ACHN (cell line): ENCODE results near the gene KCNJ4.

Experiments
- DNase-seq: peaks from one replicate; pipeline ENCODE4 v3.0.0-alpha.2; 2015
- in situ Hi-C: cut with HindIII; loops from 2 replicates; pipeline ENCODE4 v1.10.0; 2017; ENCODE audit warnings: low sequenced_read_pairs, low pct_ligation_motif_present, low pct_unique_long_range_greater_than_20kb

The KCNJ4 gene

GRCh38 chr22:38455530-38456271, 702 bp upstream of the KCNJ4 start:
- in situ Hi-C loops: no loop called here
- DNase-seq: no peak

- DNase-seq: no peak
- in situ Hi-C loops: no loop called here
Observed at GRCh38 chr22:38454353-38455075, 485 bp downstream of the KCNJ4 start.

- in situ Hi-C loops: no loop called here
- DNase-seq: no peak
Observed at GRCh38 chr22:38453996-38454352, 1.0 kb downstream of the KCNJ4 start.

GRCh38 chr22:38453066-38453672, 1.8 kb downstream of the KCNJ4 start:
- in situ Hi-C loops: no loop called here
- DNase-seq: no peak

- DNase-seq: no peak
- in situ Hi-C loops: no loop called here
Observed at GRCh38 chr22:38452373-38453065, 2.5 kb downstream of the KCNJ4 start.

- in situ Hi-C loops: no loop called here
- no peak for DNase-seq
Observed at GRCh38 chr22:38451864-38452263, 3.1 kb downstream of the KCNJ4 start.

- in situ Hi-C loops: no loop called here
- no peak for DNase-seq
Observed at GRCh38 chr22:38451404-38451803, 3.6 kb downstream of the KCNJ4 start.

- in situ Hi-C loops: no loop called here
- DNase-seq: no peak
Observed at GRCh38 chr22:38450234-38450797, 4.7 kb downstream of the KCNJ4 start.

- in situ Hi-C loops: no loop called here
- no peak for DNase-seq
Observed at GRCh38 chr22:38449776-38450175, 5.2 kb downstream of the KCNJ4 start.

GRCh38 chr22:38448945-38449745, 5.9 kb downstream of the KCNJ4 start:
- DNase-seq: no peak
- in situ Hi-C loops: no loop called here

- in situ Hi-C loops: no loop called here
- DNase-seq: no peak
Observed at GRCh38 chr22:38446018-38446601, 8.9 kb downstream of the KCNJ4 start.

GRCh38 chr22:38444783-38445182, 10.2 kb downstream of the KCNJ4 start:
- in situ Hi-C loops: no loop called here
- no peak for DNase-seq

- in situ Hi-C loops: no loop called here
- DNase-seq: peak; percentile 12
Observed at GRCh38 chr22:38443628-38444521, 11.1 kb downstream of the KCNJ4 start.

- in situ Hi-C loops: no loop called here
- peak; percentile 54 for DNase-seq
Observed at GRCh38 chr22:38442967-38443627, 11.9 kb downstream of the KCNJ4 start.

- no peak for DNase-seq
- in situ Hi-C loops: no loop called here
Observed at GRCh38 chr22:38441620-38442287, 13.2 kb downstream of the KCNJ4 start.

- no peak for DNase-seq
- in situ Hi-C loops: no loop called here
Observed at GRCh38 chr22:38440747-38441350, 14.2 kb downstream of the KCNJ4 start.
